ENCODE results near the gene TP53AIP1.

- no peak for TF ChIP-seq SIX5 (IDR thresholded peaks at IDR 0.05; ENCODE audit: low read depth, low read length, severe bottlenecking)
- no peak for TF ChIP-seq CEBPZ (IDR thresholded peaks at IDR 0.05; ENCODE audit: low read depth, low read length)
- no peak for TF ChIP-seq MYC (IDR thresholded peaks at IDR 0.05; ENCODE audit: insufficient read depth, insufficient read length, insufficient replicate concordance, low read length, severe bottlenecking)
- TF ChIP-seq RFX5 (IDR thresholded peaks at IDR 0.05; ENCODE audit: low read depth, low read length) = no peak
- no peak for TF ChIP-seq EZH2 (IDR thresholded peaks at IDR 0.05; ENCODE audit: borderline replicate concordance, control insufficient read depth, low read depth, low read length)
- TF ChIP-seq CREB1 (IDR thresholded peaks at IDR 0.05; ENCODE audit: low read depth) = no peak
- TF ChIP-seq EP300 (IDR thresholded peaks at IDR 0.05; ENCODE audit: borderline replicate concordance in 1 of 2, control insufficient read depth in 1 of 2, low read depth in 2 of 2, low read length in 2 of 2) = no peak
Measured at GRCh38 chr11:128988242-128988970, 45.7 kb upstream of the TP53AIP1 start.

Data from GM12878 (cell line).